Stimulated activated CD4-positive, alpha-beta T cell treated with anti-CD3 and anti-CD28 coated beads, Interleukin-15, amount 100 ng/mL, for 1 hour (primary cell): ENCODE measurements around the gene TMOD2.
A peak's percentile ranks its signal among the peaks of the same experiment; 100 is the strongest.

Source experiments
- DNase-seq, 2 donors: peaks; one replicate each; pipeline ENCODE4 v3.0.0-alpha.2; 2020; ENCODE audit warnings: low read depth in 1 of 2, low spot score in 1 of 2

TMOD2 gene

GRCh38 chr15:51849860-51850259 lies 98.5 kb downstream of the TMOD2 start:
- no peak for DNase-seq

- no peak for DNase-seq
Observed at GRCh38 chr15:51853998-51854397, 102.6 kb downstream of the TMOD2 start.

DNA sequence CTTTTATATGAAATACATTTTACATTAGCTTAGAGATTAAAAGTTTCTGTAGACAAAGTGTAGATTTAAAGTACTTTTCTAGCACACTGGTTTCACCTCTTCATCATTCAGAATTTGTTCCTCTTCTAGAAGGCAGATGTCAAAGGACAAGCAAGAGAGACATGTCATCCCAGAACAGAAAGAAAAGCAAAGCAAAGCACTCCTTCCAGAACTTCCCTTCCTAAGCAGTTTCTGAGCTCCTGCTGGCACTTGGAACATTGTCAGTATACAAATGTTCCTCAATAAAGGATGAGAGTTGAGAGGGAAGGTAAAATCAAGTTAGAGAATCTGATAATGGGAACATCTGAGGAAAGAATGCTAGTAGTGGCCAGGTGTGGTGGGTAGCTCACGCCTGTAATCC lies 104.2 kb downstream of the TMOD2 start:
- no peak for DNase-seq

GRCh38 chr15:51856714-51857380 lies 105.5 kb downstream of the TMOD2 start:
- no peak for DNase-seq

GRCh38 chr15:51861557-51862359 lies 110.4 kb downstream of the TMOD2 start:
- DNase-seq: peak; percentile 12 to 40

- DNase-seq: no peak
Observed at GRCh38 chr15:51863131-51863530, 111.7 kb downstream of the TMOD2 start.

DNA sequence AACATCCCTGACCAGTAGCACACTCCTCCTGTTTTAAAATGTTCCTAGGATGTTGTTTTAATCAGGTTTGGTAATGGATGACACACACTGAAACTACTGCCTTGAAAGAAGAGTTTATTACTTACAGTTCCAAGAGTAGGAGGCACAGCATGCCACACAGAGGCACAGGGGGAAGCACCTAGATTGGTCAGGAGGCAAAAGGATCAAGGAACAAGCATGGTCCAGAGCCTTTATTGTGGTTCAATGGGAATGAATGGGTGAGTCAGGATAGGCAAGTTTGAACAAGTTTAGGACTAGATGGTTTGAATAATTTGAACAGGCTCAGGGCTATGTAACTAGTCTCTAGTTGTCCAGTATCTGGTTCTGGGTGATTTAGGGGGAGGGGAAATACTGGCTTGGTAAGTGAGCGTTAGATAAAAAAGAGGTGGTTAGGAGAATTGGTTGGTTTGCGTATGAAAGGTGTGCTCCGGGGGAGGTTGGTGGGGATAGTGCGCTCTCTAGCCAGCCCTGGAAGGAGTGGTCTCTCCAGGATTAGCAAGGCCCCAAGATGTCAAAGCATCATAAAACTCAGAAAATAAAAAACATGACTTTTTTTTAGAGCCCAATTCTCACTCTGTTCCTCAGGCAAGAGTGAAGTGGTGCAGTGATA lies 113.1 kb downstream of the TMOD2 start:
- DNase-seq: no peak

GRCh38 chr15:51865317-51865716 lies 113.9 kb downstream of the TMOD2 start:
- no peak for DNase-seq
